HepG2 (cell line): ENCODE results near the gene KIZ. TPM values are rescaled to one million over a fixed set of nuclear protein-coding genes. Genes with fewer than 3 reads are reported as not detected.

Experiments used
- DNMT3B ChIP-seq: conservative IDR thresholded peaks from 2 replicates; pipeline ENCODE4 v1.6.1; 2016; ENCODE audit warnings: missing biosample characterization, control low read depth
- ELF1 ChIP-seq: sonication (generic); formaldehyde crosslinking; IDR thresholded peaks from 2 replicates; pipeline ENCODE4 v1.4.0; 2020; ENCODE audit warnings: missing genetic modification reagents
- ELF3 ChIP-seq: IDR thresholded peaks from 2 replicates; pipeline ENCODE4 v1.6.1; 2016; ENCODE audit warnings: missing genetic modification reagents, missing compliant biosample characterization
- FOXO4 ChIP-seq: sonication (generic); formaldehyde crosslinking; conservative IDR thresholded peaks from 2 replicates; pipeline ENCODE4 v1.8.1; 2023; ENCODE audit warnings: missing genetic modification reagents
- GLI4 ChIP-seq: sonication (generic); formaldehyde crosslinking; IDR thresholded peaks from 2 replicates; pipeline ENCODE4 v1.5.1; 2020; ENCODE audit warnings: missing genetic modification reagents, mild to moderate bottlenecking, moderate library complexity, borderline replicate concordance
- GRHL1 ChIP-seq: sonication (generic); formaldehyde crosslinking; conservative IDR thresholded peaks from 2 replicates; pipeline ENCODE4 v1.8.0; 2022; ENCODE audit warnings: missing genetic modification reagents
- GZF1 ChIP-seq: sonication (generic); formaldehyde crosslinking; IDR thresholded peaks from 2 replicates; pipeline ENCODE4 v1.5.1; 2020; ENCODE audit warnings: mild to moderate bottlenecking, missing genetic modification reagents
- HNRNPUL1 ChIP-seq: fragments of 200-400 bp; formaldehyde crosslinking; IDR thresholded peaks from 2 replicates; pipeline ENCODE4 v1.6.1; 2017; ENCODE audit warnings: low read depth, mild to moderate bottlenecking, low read length, moderate library complexity
- KLF13 ChIP-seq: sonication (generic); formaldehyde crosslinking; IDR thresholded peaks from 2 replicates; pipeline ENCODE4 v1.4.0; 2020; ENCODE audit warnings: mild to moderate bottlenecking, missing genetic modification reagents
- NR2F6 ChIP-seq, 2 experiments: IDR thresholded peaks; 2 replicates each; pipeline ENCODE4 v1.6.1; 2016; ENCODE audit warnings: antibody characterized with exemption in 1 of 2, mild to moderate bottlenecking in 1 of 2
- PAX8 ChIP-seq: sonication (generic); formaldehyde crosslinking; IDR thresholded peaks from 2 replicates; pipeline ENCODE4 v1.8.0; 2022; ENCODE audit warnings: mild to moderate bottlenecking, missing genetic modification reagents, borderline replicate concordance
- PHF8 ChIP-seq: sonication (generic); formaldehyde crosslinking; IDR thresholded peaks from 2 replicates; pipeline ENCODE4 v1.5.0; 2020; ENCODE audit warnings: missing genetic modification reagents
- POLR2G ChIP-seq: fragments of 200-400 bp; formaldehyde crosslinking; IDR thresholded peaks from 2 replicates; pipeline ENCODE4 v1.6.1; 2018; ENCODE audit warnings: mild to moderate bottlenecking, low read depth, low read length, moderate library complexity
- REPIN1 ChIP-seq: sonication (generic); formaldehyde crosslinking; IDR thresholded peaks from 2 replicates; pipeline ENCODE4 v1.8.0; 2022; ENCODE audit warnings: missing genetic modification reagents, low read depth, mild to moderate bottlenecking, borderline replicate concordance
- RFXAP ChIP-seq: sonication (generic); formaldehyde crosslinking; IDR thresholded peaks from 2 replicates; pipeline ENCODE4 v1.4.0; 2020; ENCODE audit warnings: missing genetic modification reagents, borderline replicate concordance
- RXRA ChIP-seq: sonication (generic); formaldehyde crosslinking; IDR thresholded peaks from 2 replicates; pipeline ENCODE4 v1.5.1; 2020; ENCODE audit warnings: missing genetic modification reagents
- SRY ChIP-seq: sonication (generic); formaldehyde crosslinking; IDR thresholded peaks from 2 replicates; pipeline ENCODE4 v1.8.0; 2022; ENCODE audit warnings: mild to moderate bottlenecking, missing genetic modification reagents
- TOPORS ChIP-seq: sonication (generic); formaldehyde crosslinking; IDR thresholded peaks from 2 replicates; pipeline ENCODE4 v1.8.0; 2023; ENCODE audit warnings: mild to moderate bottlenecking, missing genetic modification reagents
- ZBTB37 ChIP-seq: sonication (generic); formaldehyde crosslinking; IDR thresholded peaks from 2 replicates; pipeline ENCODE4 v1.4.0; 2020; ENCODE audit warnings: mild to moderate bottlenecking, missing genetic modification reagents
- ZFP36L2 ChIP-seq: sonication (generic); formaldehyde crosslinking; IDR thresholded peaks from 2 replicates; pipeline ENCODE4 v1.4.0; 2020; ENCODE audit warnings: missing genetic modification reagents
- ZFP91 ChIP-seq: sonication (generic); formaldehyde crosslinking; IDR thresholded peaks from 2 replicates; pipeline ENCODE4 v1.9.0; 2022; ENCODE audit warnings: missing genetic modification reagents, mild to moderate bottlenecking, borderline replicate concordance
- ZNF264 ChIP-seq: sonication (generic); formaldehyde crosslinking; IDR thresholded peaks from 2 replicates; pipeline ENCODE4 v1.4.0; 2020; ENCODE audit warnings: missing genetic modification reagents
- ZNF3 ChIP-seq: IDR thresholded peaks from 2 replicates; pipeline ENCODE4 v1.7.0; 2017; ENCODE audit warnings: inconsistent platforms
- ZNF446 ChIP-seq: sonication (generic); formaldehyde crosslinking; IDR thresholded peaks from 2 replicates; pipeline ENCODE4 v1.5.0; 2020; ENCODE audit warnings: mild to moderate bottlenecking, missing genetic modification reagents
- ZNF879 ChIP-seq: sonication (generic); formaldehyde crosslinking; IDR thresholded peaks from 2 replicates; pipeline ENCODE4 v1.8.1; 2023; ENCODE audit warnings: missing genetic modification reagents
- polyA plus RNA-seq, 8 experiments: library from polyadenylated mRNA; depleted of rRNA in 3 of 8; stranded (reverse) in 7 of 8; unstranded in 1 of 8; fragments of >200 nt; fragmentation: Illumina TruSeq in 4 of 8; extraction: Trizol in 4 of 8; gene quantifications; 2 replicates each; pipeline versions ENCODE4 v1.2.1 to v1.2.3, GENCODE V29; 2011 to 2016; ENCODE audit warnings: low read depth in 4 of 8, missing spikeins in 1 of 8, mixed read lengths in 1 of 8; ENCODE audit not compliant: insufficient read depth in 1 of 8
- total RNA-seq, 5 experiments: library from RNA; depleted of rRNA; stranded (reverse); fragments of >200 nt; fragmentation: Illumina TruSeq; extraction: Trizol; gene quantifications; 2 replicates each; pipeline ENCODE4 v1.2.3, GENCODE V29; 2016; ENCODE audit warnings: low read depth in 1 of 5

Gene KIZ
- total and polyA plus RNA-seq, 2 of the 13 experiments (the other 11 are each of a cell fraction or from before 2014, with no cell fraction given): 46.3 to 114 TPM

GRCh38 chr20:21125849-21126580 lies at the start of gene KIZ (continued):
- TF ChIP-seq ZFP36L2 (CRISPR knock-in tag) (no peak; the same call in 1 of the 2 replicates), GZF1 (CRISPR knock-in tag) (peak; percentile 4; the same call in 1 of the 2 replicates), ZNF3 (CRISPR knock-in tag) (no peak), ZFP91 (CRISPR knock-in tag) (peak; percentile 91), RXRA (CRISPR knock-in tag) (peak; percentile 89), PAX8 (no peak; the same call in 1 of the 2 replicates), SRY (CRISPR knock-in tag) (peak; percentile 68; the same call in 1 of the 2 replicates), GRHL1 (CRISPR knock-in tag) (no peak), REPIN1 (CRISPR knock-in tag) (peak; percentile 77; the same call in 1 of the 2 replicates), ZNF446 (CRISPR knock-in tag) (0 out of 2 replicates have a peak, but pooled peaks have one; percentile 27), ZBTB37 (CRISPR knock-in tag) (no peak), KLF13 (CRISPR knock-in tag) (peak; percentile 84; the same call in 1 of the 2 replicates), GLI4 (CRISPR knock-in tag) (no peak; the same call in 1 of the 2 replicates), FOXO4 (CRISPR knock-in tag) (0 out of 2 replicates have a peak, but pooled peaks have one; percentile 38), ELF3 (CRISPR knock-in tag) (peak; percentile 37; the same call in 1 of the 2 replicates), ZNF879 (CRISPR knock-in tag) (peak; percentile 90; the same call in 1 of the 2 replicates), TOPORS (CRISPR knock-in tag) (no peak), NR2F6 (IDR thresholded peaks at IDR 0.05) (no peak), NR2F6 (CRISPR knock-in tag; IDR thresholded peaks at IDR 0.05) (peak; percentile 7), ZNF264 (peak; percentile 60), PHF8 (CRISPR knock-in tag) (peak; percentile 97), DNMT3B (CRISPR knock-in tag) (peak; percentile 39; the same call in 1 of the 2 replicates), HNRNPUL1 (no peak), POLR2G (peak; percentile 95), ELF1 (CRISPR knock-in tag) (peak; percentile 56; the same call in 1 of the 2 replicates), RFXAP (CRISPR knock-in tag) (peak; percentile 82; the same call in 1 of the 2 replicates)
